Left colon (tissue), 2 donors: ENCODE results near the gene KEL. TPM values are rescaled to one million over a fixed set of nuclear protein-coding genes. Genes with fewer than 3 reads are reported as not detected.

ENCODE experiments used
- ATAC-seq: fragments of 200-7000 bp; cut with Tn5 transposase; one replicate; pipeline ENCODE4 v1.9.1; 2020; ENCODE audit warnings: mild to moderate bottlenecking, moderate library complexity
- DNase-seq, 2 donors: peaks; one replicate each; pipeline ENCODE4 v3.0.0-alpha.2; 2020
- intact Hi-C, 2 donors: fragments of 100-400 bp; cut with DNase I in 1 of 2; cut with micrococcal nuclease in 1 of 2; formaldehyde crosslinking; loops; one replicate each; pipeline versions ENCODE4 v1.11.2 to v1.14.0; 2022; cut with DNase I, micrococcal nuclease
- total RNA-seq, 2 donors: library from RNA; stranded (reverse); fragmentation: NEBNext Ultra II Directional; extraction: Animal tissue kit (Norgen Biotek cat#: 25700); gene quantifications; one replicate each; pipeline ENCODE4 v1.2.1, GENCODE V29; 2021
- donor health status: DM: no; HTN: no; CAD: no.
- donor health status: DM: yes; HTN: yes; CAD: no.

KEL gene
- total RNA-seq, 2 donors from 2014 or later = 0.85 TPM; not detected in 1

DNA sequence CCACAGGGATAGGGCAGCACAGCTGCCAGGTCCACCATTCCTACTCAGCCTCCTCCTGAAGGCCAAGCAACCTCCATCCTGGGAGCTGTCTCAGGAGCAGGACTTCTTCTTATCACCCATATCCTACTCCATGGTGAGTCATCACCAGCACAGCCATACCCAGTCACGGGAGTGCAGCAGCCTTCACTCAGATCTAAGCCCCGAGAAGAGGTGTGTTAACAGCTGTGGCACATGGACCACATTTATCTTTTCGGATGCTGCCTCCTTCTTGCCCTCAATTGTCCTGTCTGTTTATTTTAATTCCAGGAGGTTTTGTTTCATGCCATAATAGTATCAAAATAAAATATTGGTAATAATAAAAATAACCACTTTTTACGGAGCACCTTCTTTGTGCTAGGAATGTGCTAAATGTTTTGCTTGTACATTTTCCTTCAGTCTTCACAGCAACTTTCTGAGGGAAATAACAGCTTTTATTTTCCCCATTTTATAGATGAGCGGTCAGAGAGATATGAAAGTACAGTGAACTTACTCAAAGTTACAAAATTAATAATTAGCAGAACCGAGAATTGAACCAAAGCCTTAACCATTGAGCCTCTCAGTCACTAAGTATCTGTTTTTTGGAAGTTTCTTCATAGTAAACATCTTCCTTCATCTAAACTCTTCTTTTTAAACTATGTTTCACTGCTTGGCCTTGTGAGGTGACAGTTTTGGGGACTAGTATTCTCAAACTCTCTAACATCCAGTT lies 2.5 kb upstream of the KEL start:
- intact Hi-C loops = no loop called here
- DNase-seq = no peak
- ATAC-seq = no peak

GRCh38 chr7:142963993-142964392 lies 1.8 kb upstream of the KEL start:
- intact Hi-C loops = no loop called here
- no peak for ATAC-seq

GRCh38 chr7:142962991-142963390 lies 828 bp upstream of the KEL start:
- DNase-seq (no peak), ATAC-seq (no peak)
- intact Hi-C loops = no loop called here

More at GRCh38 chr7:142963993-142964392, 1.8 kb upstream of the KEL start:
- DNase-seq = no peak

- DNase-seq = no peak
- intact Hi-C loops = no loop called here
- ATAC-seq = no peak
Observed at GRCh38 chr7:142961595-142961972, 579 bp downstream of the KEL start.

DNA sequence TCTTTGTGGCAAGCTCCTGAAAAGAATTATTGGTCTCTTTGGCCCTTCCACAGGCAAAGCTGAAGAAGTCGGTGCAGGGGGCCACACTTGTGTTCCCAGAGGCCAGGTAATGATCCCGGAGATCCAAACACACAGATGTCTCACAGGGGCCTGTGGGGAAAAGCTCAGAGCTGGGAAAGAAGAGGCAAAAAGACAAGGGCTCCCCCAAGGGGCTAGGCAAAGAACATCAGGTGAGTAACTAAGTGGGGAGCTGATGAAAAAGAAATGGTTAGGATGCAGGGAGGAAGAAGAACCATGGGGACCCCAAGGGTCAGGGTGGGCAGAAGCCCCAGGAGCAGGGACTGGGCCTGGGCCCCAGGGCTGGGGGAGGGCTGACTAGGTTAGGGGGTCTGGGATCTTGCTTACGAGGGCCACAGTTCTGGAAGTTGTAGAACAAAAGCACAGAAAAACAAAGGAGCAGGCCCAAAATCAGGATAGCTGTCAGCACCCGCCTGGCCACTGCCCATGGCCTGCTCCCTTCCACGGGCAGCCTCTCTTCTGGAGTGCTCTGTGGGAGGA lies 1.1 kb downstream of the KEL start:
- DNase-seq (no peak), ATAC-seq (no peak)
- intact Hi-C loops = no loop called here

- no peak for DNase-seq
- intact Hi-C loops = no loop called here
- ATAC-seq = no peak
Observed at GRCh38 chr7:142959202-142959601, 3.0 kb downstream of the KEL start.

- DNase-seq (no peak), ATAC-seq (no peak)
- intact Hi-C loops = no loop called here
Observed at GRCh38 chr7:142957723-142958122, 4.4 kb downstream of the KEL start.

DNA sequence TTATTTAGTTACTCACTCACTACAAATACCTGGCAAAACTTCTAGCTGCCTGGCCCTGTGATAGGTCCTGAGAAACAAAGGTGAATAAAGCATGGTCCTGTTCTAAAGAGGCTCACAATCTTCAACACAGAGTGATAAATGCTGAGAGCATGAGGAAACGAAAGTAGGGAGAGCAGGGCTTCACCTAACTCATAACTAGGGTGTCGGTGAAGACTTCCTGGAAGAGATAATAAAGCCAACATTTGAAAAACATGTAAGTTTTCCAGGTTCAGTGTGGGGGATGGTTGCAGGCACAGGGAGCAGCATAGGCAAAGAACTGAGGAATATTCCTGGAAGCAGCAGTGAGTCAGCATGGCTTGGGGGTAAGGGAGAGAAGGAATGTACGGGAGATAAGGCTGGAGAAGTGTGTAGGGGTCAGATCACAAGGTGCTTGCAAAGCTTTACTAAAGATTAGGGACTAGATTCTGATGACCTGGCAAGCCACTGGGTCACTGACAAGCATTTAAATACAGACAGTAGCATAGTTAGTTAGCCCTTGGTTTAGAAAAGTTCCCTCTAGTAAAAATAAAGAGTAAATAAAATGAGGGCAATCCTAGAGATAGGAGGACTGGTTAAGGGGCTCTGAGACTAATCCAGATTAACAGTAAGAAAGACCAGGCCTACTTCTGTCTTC lies 5.1 kb downstream of the KEL start:
- intact Hi-C loops = no loop called here
- no peak for ATAC-seq
- no peak for DNase-seq

- ATAC-seq (no peak), DNase-seq (no peak)
- intact Hi-C loops = no loop called here
Observed at GRCh38 chr7:142954680-142955268, 7.4 kb downstream of the KEL start.

DNA sequence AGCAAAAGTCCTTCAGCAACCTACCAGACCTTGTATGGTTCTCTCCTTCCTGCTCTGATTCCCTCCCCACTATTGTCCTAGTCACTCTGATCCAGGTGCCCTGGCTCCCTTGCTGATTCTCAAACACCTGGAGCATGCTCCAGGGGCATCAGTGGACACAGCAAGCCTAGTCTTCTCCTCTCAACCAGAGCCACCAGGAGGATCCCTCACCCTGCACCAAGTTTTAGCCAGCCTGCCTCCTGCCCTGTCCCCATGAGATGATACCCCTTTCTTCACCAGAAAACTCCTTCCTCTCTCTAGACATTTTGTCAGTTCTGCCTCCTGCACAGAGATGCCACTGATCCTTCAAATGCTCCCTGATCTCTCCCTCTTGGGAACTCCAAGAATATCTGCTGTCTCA lies 11.9 kb downstream of the KEL start:
- DNase-seq = no peak
- ATAC-seq = no peak
- intact Hi-C loops = no loop called here

GRCh38 chr7:142948603-142949002 lies 13.6 kb downstream of the KEL start:
- ATAC-seq = no peak
- intact Hi-C loops = no loop called here
- no peak for DNase-seq

DNA sequence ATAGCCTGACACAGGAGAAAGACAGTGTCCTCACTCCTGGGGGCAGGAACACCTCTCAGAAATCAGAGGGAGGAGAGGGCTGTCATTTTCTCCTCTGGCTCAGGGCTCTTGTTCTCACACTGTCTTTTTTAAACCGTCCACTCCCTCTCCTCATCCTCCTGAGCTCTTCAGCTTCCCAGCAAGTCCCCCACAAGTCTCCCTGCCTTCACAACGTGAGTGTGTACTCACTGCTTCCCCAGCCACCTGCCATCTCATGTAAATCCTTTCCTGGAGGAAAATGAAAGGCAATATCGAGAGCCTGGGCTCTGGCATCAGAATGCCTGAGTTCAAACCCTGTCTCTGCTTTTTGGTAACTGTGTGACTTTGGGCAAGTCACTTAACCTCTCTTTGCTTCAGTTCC lies 17.2 kb downstream of the KEL start:
- DNase-seq (no peak), ATAC-seq (no peak)
- intact Hi-C loops = no loop called here

GRCh38 chr7:142943706-142944268 lies 18.4 kb downstream of the KEL start:
- intact Hi-C loops = no loop called here
- ATAC-seq (no peak), DNase-seq (no peak)

- no peak for DNase-seq
- intact Hi-C loops = no loop called here
- no peak for ATAC-seq
Observed at GRCh38 chr7:142942746-142943145, 19.4 kb downstream of the KEL start.

DNA sequence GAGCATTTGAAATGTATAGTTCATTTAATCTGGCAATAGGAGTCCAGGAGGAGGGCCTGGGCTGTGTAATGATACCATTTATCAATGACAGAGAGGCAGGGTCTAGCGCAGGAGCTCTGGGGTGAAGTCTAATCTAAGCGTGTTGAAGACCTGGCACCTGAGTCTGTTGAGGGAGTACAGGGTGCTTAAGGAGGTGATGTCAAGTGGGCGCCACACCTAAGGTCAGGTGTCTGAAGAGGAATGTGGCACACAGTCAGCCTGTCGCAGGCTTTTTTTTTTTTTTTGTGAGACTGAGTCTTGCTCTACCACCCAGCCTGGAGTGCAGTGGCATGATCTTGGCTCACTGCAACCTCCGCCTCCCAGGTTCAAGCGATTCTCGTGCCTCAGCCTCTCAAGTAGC lies 20.6 kb downstream of the KEL start:
- intact Hi-C loops = no loop called here
- no peak for DNase-seq
- no peak for ATAC-seq

DNA sequence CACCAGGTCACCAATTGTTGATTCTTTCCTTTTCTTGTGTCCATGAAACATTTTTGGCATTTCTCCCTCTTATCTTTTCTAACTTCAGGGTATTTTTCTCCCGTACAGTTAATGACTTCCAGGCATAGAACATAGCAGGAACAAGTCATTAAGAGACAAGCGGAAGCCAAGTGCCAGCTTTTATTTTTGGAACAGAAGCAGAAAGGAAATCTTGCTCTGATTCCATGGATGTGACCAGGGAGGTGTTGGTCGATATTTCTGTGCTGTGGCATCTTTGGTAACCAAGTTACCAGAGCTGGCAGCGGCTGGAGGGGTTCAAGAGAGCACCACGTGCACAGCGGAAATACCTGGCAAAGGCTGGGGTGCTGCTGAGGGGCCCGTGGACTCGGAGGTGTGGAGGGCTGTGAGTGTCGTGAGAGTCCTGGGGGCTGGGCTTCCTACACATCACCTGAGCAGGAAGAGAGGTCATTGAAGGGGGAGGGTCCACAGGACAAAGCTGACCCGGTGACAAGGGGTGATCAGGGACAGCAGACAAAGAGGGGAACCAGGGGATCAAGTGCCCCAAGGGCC lies 21.1 kb downstream of the KEL start:
- DNase-seq (no peak), ATAC-seq (no peak)
- intact Hi-C loops = no loop called here

DNA sequence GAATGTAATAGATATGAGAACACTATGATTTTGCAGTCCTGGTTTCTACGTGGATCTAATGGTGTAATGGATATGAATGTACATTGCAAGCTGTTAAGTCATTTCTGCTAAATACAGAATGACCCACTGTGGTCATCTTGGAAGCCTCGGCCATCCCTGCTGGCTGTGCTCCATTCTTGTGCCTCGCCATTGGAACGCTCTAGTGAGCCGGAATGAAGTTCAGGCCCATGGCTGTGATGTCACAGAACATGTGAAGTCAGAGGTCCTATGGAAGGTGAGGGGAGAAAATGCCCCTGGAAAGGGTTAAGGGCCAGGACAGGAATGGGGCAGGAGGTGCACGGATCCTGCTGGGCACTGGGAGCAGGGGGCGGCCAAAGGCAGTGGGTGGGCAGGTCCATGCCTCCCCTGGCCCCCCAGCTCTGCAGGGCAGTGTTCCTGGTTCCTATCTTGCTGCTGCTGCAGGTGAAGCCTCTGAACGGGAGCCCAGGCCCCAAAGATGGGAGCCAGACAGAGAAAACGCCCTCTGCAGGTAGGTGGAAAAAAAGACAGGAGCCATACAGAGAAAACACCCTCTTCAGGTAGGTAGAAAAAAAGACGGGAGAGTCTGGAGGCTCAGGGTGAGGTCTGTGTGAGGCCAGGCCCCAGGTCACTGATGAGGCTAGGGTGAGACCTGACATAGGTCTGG lies 22.8 kb downstream of the KEL start, which contains the start of gene LLCFC1:
TSS of gene LLCFC1 (plus strand) at position 259 of the 685 bp plus-strand sequence. CDS start at position 397, 138 bp downstream.
- DNase-seq (no peak), ATAC-seq (no peak)
- intact Hi-C loops = no loop called here

GRCh38 chr7:142938611-142939010 lies 23.6 kb downstream of the KEL start:
- no peak for ATAC-seq
- intact Hi-C loops = no loop called here
- no peak for DNase-seq
